Right lobe of liver (tissue), 4 donors: ENCODE measurements around the gene KDM4C.

Source experiments
- POLR2A ChIP-seq: fragments of 450-650 bp; IDR thresholded peaks from one replicate; pipeline ENCODE4 v1.6.1; 2017; ENCODE audit warnings: antibody characterized with exemption, mild to moderate bottlenecking
- TF ChIP-seq, protein P1 (sequence below), 4 donors: fragments of 200-600 bp in 3 of 4; fragments of 450-650 bp in 1 of 4; IDR thresholded peaks; one replicate each; pipeline versions ENCODE4 v1.5.1 to v1.8.0; 2016 to 2022; ENCODE audit warnings: antibody characterized with exemption in 4 of 4, mild to moderate bottlenecking in 2 of 4
- donor health status: DM: no; HTN: no; CAD: no.
- donor health status: DM: no; HTN: no; CAD: no.
- donor health status: DM: no; HTN: yes; CAD: no.

DNA sequence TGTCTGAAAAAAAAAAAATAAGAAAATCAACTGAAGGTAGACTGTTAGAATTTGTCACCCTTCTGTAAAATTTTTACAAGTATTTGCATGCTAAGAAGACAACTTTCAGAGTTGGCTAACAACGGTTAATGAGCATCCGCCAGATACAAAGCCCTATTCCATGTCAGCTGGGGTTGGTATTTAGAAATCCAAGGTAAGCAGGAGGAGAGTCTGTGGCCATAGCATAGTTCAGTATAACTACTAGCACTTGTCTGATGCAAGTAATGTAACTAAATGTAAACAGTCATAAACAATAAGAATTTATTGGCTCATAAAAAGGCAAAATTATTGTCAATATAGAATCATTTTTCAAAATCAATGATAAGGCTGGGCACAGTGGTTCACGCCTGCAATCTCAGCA, 45.7 kb upstream of the KDM4C start:
- TF ChIP-seq, protein P1, sequence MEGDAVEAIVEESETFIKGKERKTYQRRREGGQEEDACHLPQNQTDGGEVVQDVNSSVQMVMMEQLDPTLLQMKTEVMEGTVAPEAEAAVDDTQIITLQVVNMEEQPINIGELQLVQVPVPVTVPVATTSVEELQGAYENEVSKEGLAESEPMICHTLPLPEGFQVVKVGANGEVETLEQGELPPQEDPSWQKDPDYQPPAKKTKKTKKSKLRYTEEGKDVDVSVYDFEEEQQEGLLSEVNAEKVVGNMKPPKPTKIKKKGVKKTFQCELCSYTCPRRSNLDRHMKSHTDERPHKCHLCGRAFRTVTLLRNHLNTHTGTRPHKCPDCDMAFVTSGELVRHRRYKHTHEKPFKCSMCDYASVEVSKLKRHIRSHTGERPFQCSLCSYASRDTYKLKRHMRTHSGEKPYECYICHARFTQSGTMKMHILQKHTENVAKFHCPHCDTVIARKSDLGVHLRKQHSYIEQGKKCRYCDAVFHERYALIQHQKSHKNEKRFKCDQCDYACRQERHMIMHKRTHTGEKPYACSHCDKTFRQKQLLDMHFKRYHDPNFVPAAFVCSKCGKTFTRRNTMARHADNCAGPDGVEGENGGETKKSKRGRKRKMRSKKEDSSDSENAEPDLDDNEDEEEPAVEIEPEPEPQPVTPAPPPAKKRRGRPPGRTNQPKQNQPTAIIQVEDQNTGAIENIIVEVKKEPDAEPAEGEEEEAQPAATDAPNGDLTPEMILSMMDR (IDR thresholded peaks at IDR 0.05): no peak
- no peak for TF ChIP-seq POLR2A
